Heart right ventricle (tissue), 16 donors: ENCODE results near the gene RFX7. TPM values are rescaled to one million over a fixed set of nuclear protein-coding genes. Genes with fewer than 3 reads are reported as not detected.
"Not testable (repeated sequence)": the region's sequence is repeated elsewhere in the genome, so short reads cannot be mapped to it uniquely, and the experiment has no call there.

Experiments used
- ATAC-seq, 8 donors: fragments of 200-7000 bp; cut with Tn5 transposase; one replicate each; pipeline ENCODE4 v1.9.1; 2020; ENCODE audit warnings: mild to moderate bottlenecking in 8 of 8, moderate library complexity in 8 of 8, moderate number of reproducible peaks in 1 of 8
- DNase-seq, 2 donors: peaks; one replicate each; pipeline ENCODE4 v3.0.0-alpha.2; 2020
- H3K27ac ChIP-seq, 10 donors: fragments of 200-600 bp; sonication (generic) in 2 of 10; one replicate each; pipeline versions ENCODE4 v1.5.0 to v1.8.0; 2020 to 2022; ENCODE audit warnings: mild to moderate bottlenecking in 3 of 10
- H3K27me3 ChIP-seq, 7 donors: fragments of 200-600 bp; one replicate each; pipeline ENCODE4 v1.8.0; 2021 to 2022; ENCODE audit warnings: mild to moderate bottlenecking in 2 of 7
- H3K36me3 ChIP-seq, 9 donors: fragments of 200-600 bp; sonication (generic) in 1 of 9; one replicate each; pipeline versions ENCODE4 v1.5.0 to v1.8.0; 2020 to 2022; ENCODE audit warnings: mild to moderate bottlenecking in 2 of 9
- H3K4me1 ChIP-seq, 9 donors: fragments of 200-600 bp; sonication (generic) in 1 of 9; one replicate each; pipeline versions ENCODE4 v1.5.0 to v1.8.0; 2020 to 2022; ENCODE audit warnings: mild to moderate bottlenecking in 4 of 9
- H3K4me3 ChIP-seq, 10 donors: fragments of 200-600 bp; sonication (generic) in 2 of 10; one replicate each; pipeline versions ENCODE4 v1.5.0 to v1.8.0; 2020 to 2022; ENCODE audit warnings: mild to moderate bottlenecking in 7 of 10, moderate library complexity in 2 of 10
- H3K9me3 ChIP-seq, 11 donors: fragments of 200-600 bp in 10 of 11; sonication (generic) in 2 of 11; one replicate each; pipeline versions ENCODE4 v1.5.0 to v1.8.0; 2013 to 2022; ENCODE audit warnings: mild to moderate bottlenecking in 2 of 11, control low read depth in 1 of 11, moderate library complexity in 1 of 11
- WGBS, 2 donors: extraction: QIAGEN DNeasy Blood & Tissue Kit; methylation state at CpG; one replicate each; pipeline ENCODE4 v1.1.7; 2013; ENCODE audit warnings: inconsistent platforms in 1 of 2; 5-methylcytosine and 5-hydroxymethylcytosine counted together
- intact Hi-C, 10 donors: fragments of 100-400 bp; cut with DNase I; formaldehyde crosslinking; loops; one replicate each; pipeline versions ENCODE4 v1.11.1 to v1.14.2; 2022
- polyA plus RNA-seq, 2 donors: library from polyadenylated mRNA; stranded (reverse); fragments of 200-250 nt; gene quantifications; one replicate each; pipeline ENCODE4 v1.2.3, GENCODE V29; 2013
- total RNA-seq, 10 donors: library from RNA; stranded (reverse); fragmentation: NEBNext Ultra II Directional in 3 of 10; extraction: Animal tissue kit (Norgen Biotek cat#: 25700) in 3 of 10; gene quantifications; one replicate each; pipeline versions ENCODE4 v1.2.1 to v1.2.4, GENCODE V29; 2021 to 2023
- TF ChIP-seq, protein P1 (sequence below), 9 donors: fragments of 200-600 bp; sonication (generic) in 2 of 9; IDR thresholded peaks; one replicate each; pipeline versions ENCODE4 v1.5.0 to v1.8.0; 2021 to 2022; ENCODE audit warnings: antibody characterized with exemption in 9 of 9, mild to moderate bottlenecking in 5 of 9, moderate library complexity in 1 of 9
- donor health status: Arrhythmogenic right ventricular cardiomyopathy.
- donor health status: ischemic (EF 13 %, LVEDD 7.1; RV severe dilation, severe dysfunction).
- donor health status: healthy with polysubstance abuse.
- donor health status: DM: no; HTN: yes; CAD: no.
- donor health status: DM: no; HTN: no; CAD: no.
- donor health status: ischemic (EF 25% LVEDD 6.9; RV normal size, moderate dysfunction).
- donor health status: ischemic (EF 25% LVEDD 5.7; RV mildly dilated, moderate dysfunction).
- donor health status: healthy.
- donor health status: DM: yes; HTN: yes; CAD: no.
- donor health status: Ischemic cardiomyopathy.
- donor health status: ischemic (EF 35%, LVEDD 5.7; RV mildly dilated, moderate dysfunction).
- donor health status: nonischemic (EF 11% LVEDD 7.7; RV severe dilation, severe dysfunction).
- donor health status: DM: yes; HTN: yes; CAD: no.
- donor health status: PGD.
- donor health status: ischemic (EF 29% LVEDD 5.4; RV normal size, mild dysfunction).
- donor health status: nonischemic (EF 23%, LVEDD 6.1; RV moderate dilation, normal function).

The RFX7 gene
- total and polyA plus RNA-seq, 12 donors = 0.83 to 14.2 (median 8.1) TPM

DNA sequence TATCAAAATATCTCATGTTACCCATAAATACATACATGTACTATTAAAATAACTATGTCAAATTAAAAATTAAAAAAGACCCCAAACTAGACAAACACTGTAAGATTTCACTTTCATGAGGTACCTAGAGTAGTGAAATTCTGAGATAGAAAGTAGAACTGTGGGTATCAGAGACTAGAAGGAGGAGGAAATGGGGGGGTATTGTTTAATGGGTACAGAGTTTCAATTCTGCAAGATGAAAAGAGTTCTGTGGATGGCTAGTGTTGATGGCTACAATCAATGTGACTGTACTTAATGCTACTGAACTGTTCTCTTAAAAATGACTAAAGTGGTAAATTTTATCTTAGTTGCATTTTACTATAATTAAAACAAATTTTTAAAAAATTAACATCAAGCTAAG lies 36.6 kb downstream of the RFX7 start:
- TF ChIP-seq, protein P1, sequence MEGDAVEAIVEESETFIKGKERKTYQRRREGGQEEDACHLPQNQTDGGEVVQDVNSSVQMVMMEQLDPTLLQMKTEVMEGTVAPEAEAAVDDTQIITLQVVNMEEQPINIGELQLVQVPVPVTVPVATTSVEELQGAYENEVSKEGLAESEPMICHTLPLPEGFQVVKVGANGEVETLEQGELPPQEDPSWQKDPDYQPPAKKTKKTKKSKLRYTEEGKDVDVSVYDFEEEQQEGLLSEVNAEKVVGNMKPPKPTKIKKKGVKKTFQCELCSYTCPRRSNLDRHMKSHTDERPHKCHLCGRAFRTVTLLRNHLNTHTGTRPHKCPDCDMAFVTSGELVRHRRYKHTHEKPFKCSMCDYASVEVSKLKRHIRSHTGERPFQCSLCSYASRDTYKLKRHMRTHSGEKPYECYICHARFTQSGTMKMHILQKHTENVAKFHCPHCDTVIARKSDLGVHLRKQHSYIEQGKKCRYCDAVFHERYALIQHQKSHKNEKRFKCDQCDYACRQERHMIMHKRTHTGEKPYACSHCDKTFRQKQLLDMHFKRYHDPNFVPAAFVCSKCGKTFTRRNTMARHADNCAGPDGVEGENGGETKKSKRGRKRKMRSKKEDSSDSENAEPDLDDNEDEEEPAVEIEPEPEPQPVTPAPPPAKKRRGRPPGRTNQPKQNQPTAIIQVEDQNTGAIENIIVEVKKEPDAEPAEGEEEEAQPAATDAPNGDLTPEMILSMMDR (IDR thresholded peaks at IDR 0.05) = no peak
- Histone ChIP-seq H3K4me3 (no peak overlapping the region), H3K27ac (no peak overlapping the region), H3K36me3 (peaks cover 0 to 14% (median 0%) of the 10 kb centered on the region in 9 donors), H3K9me3 (peaks cover 0 to 26% (median 10%) of the 10 kb centered on the region in 11 donors), H3K4me1 (peaks cover 0 to 39% (median 15%) of the 10 kb centered on the region in 9 donors), H3K27me3 (no peaks in the 10 kb centered on the region)
- no peak for ATAC-seq
- intact Hi-C loops = no loop called here
- DNase-seq = no peak

GRCh38 chr15:56205061-56205876 lies 38.4 kb downstream of the RFX7 start:
- DNase-seq = no peak
- peak overlapping the region in 1 of 10 donors; percentile 18 for H3K27ac ChIP-seq

DNA sequence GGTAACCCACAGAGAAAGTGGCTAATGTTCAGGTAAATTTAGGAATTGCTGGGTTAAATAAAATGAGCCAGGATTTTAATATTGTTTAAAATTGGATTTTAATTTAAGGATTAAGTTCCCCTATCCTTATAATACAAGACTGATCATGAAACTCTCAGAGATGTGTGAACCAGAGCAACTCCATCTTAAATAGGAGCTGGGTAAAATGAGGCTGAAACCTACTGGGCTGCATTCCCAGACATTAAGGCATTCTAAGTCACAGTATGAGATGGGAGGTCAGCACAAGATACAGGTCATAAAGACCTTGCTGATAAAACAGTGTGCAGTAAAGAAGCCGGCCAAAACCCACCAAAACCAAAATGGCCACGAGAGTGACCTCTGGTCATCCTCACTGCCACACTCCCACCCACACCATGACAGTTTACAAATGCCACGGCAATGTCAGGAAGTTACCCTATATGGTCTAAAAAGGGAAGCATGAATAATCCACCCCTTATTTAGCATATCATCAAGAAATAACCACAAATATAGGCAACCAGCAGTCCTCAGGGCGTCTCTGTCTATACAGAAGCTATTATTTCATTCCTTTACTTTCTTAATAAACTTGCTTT lies 40.3 kb downstream of the RFX7 start:
- H3K36me3 ChIP-seq, H3K27me3 ChIP-seq, ATAC-seq, intact Hi-C loops, DNase-seq, H3K4me3 ChIP-seq, H3K9me3 ChIP-seq, H3K27ac ChIP-seq: not testable (repeated sequence)
- 86 to 90% methylated on average over 4 of the region's 4 CpGs for WGBS, 2 donors
- peaks cover 0 to 33% (median 15%) of the 10 kb centered on the region in 9 donors for H3K4me1 ChIP-seq

More at GRCh38 chr15:56205061-56205876, 38.4 kb downstream of the RFX7 start:
- H3K4me3 ChIP-seq = no peak overlapping the region
- peaks cover 0 to 39% (median 15%) of the 10 kb centered on the region in 9 donors for H3K4me1 ChIP-seq
- peaks cover 0 to 6% (median 0%) of the 10 kb centered on the region in 9 donors for H3K36me3 ChIP-seq
- intact Hi-C loops = no loop called here
- peaks cover 0 to 7% (median under 1%) of the 10 kb centered on the region in 11 donors for H3K9me3 ChIP-seq
- ATAC-seq = no peak
- no peaks in the 10 kb centered on the region for H3K27me3 ChIP-seq
- TF ChIP-seq, protein P1 (IDR thresholded peaks at IDR 0.05) = no peak

- TF ChIP-seq, protein P1 (IDR thresholded peaks at IDR 0.05) = no peak
- Histone ChIP-seq H3K9me3 (no peaks in the 10 kb centered on the region), H3K4me1 (peaks cover 0 to 26% (median 12%) of the 10 kb centered on the region in 9 donors), H3K27ac (no peak overlapping the region), H3K4me3 (no peak overlapping the region), H3K36me3 (peaks cover 0 to 6% (median 0%) of the 10 kb centered on the region in 9 donors), H3K27me3 (no peaks in the 10 kb centered on the region)
- DNase-seq (no peak), ATAC-seq (no peak)
- intact Hi-C loops = no loop called here
- WGBS, 2 donors = 97 to 100% methylated on average over 1 of the region's 1 CpG
Measured at GRCh38 chr15:56202701-56203100, 41.0 kb downstream of the RFX7 start.
